DOHH2 (cell line): ENCODE results near the gene BAZ2B.

ENCODE experiments used
- H3F3A ChIP-seq: fragments of 200-600 bp; sonication (generic), shearing (Covaris generic); 2 replicates; pipeline ENCODE4 v1.6.0; 2016; ENCODE audit warnings: antibody characterized with exemption, mild to moderate bottlenecking; ENCODE audit not compliant: control insufficient read depth, insufficient read depth
- H3K27ac ChIP-seq: fragments of 200-600 bp; sonication (generic); 2 replicates; pipeline ENCODE4 v1.5.1; 2014; ENCODE audit warnings: low read depth, mild to moderate bottlenecking, low read length, moderate library complexity
- H3K27me3 ChIP-seq: fragments of 200-600 bp; sonication (generic); 2 replicates; pipeline ENCODE4 v1.6.1; 2014; ENCODE audit warnings: mild to moderate bottlenecking, low read length, mixed read lengths; ENCODE audit not compliant: control insufficient read depth
- H3K36me3 ChIP-seq: fragments of 200-600 bp; sonication (generic); 2 replicates; pipeline ENCODE4 v1.6.1; 2014; ENCODE audit warnings: mild to moderate bottlenecking, low read length, moderate library complexity, mixed read lengths; ENCODE audit not compliant: control insufficient read depth
- H3K4me1 ChIP-seq: fragments of 200-600 bp; sonication (generic); 2 replicates; pipeline ENCODE4 v1.6.1; 2014; ENCODE audit warnings: mild to moderate bottlenecking, low read length, mixed read lengths; ENCODE audit not compliant: control insufficient read depth
- H3K4me2 ChIP-seq: fragments of 200-600 bp; sonication (generic); 2 replicates; pipeline ENCODE4 v1.6.0; 2014; ENCODE audit warnings: mild to moderate bottlenecking, low read length, moderate library complexity
- H3K4me3 ChIP-seq: fragments of 200-600 bp; sonication (generic); 2 replicates; pipeline ENCODE4 v1.5.1; 2014; ENCODE audit warnings: mild to moderate bottlenecking, low read length, mixed read lengths
- H3K79me2 ChIP-seq: fragments of 200-600 bp; sonication (generic); 2 replicates; pipeline ENCODE4 v1.6.1; 2014; ENCODE audit warnings: mild to moderate bottlenecking, low read length, mixed read lengths; ENCODE audit not compliant: control insufficient read depth
- H3K9me2 ChIP-seq: fragments of 200-600 bp; sonication (generic); replicated peaks from 2 replicates; pipeline ENCODE4 v1.6.1; 2014; ENCODE audit warnings: mild to moderate bottlenecking, low read length, mixed read lengths; ENCODE audit not compliant: control insufficient read depth
- H3K9me3 ChIP-seq: fragments of 200-600 bp; sonication (generic); 2 replicates; pipeline ENCODE4 v1.6.1; 2014; ENCODE audit warnings: antibody characterized with exemption, low read length, mixed read lengths; ENCODE audit not compliant: control insufficient read depth, insufficient read depth
- H4K20me1 ChIP-seq: fragments of 200-600 bp; sonication (generic); 2 replicates; pipeline ENCODE4 v1.6.0; 2014; ENCODE audit warnings: low read depth, mild to moderate bottlenecking, antibody characterized with exemption, low read length, moderate library complexity; ENCODE audit not compliant: control insufficient read depth, insufficient read depth
- CTCF ChIP-seq: fragments of 200-600 bp; sonication (generic); IDR thresholded peaks from one replicate; pipeline ENCODE4 v1.5.1; 2014; ENCODE audit warnings: antibody characterized with exemption, mild to moderate bottlenecking, low read depth, low read length; ENCODE audit not compliant: poor library complexity, severe bottlenecking
- EZH2phosphoT487 ChIP-seq: fragments of 200-600 bp; sonication (generic); IDR thresholded peaks from 2 replicates; pipeline ENCODE4 v1.6.1; 2017; ENCODE audit warnings: borderline replicate concordance, mild to moderate bottlenecking, antibody characterized with exemption, low read length, moderate library complexity, mixed read lengths

BAZ2B gene

GRCh38 chr2:159584796-159585195, 31.6 kb downstream of the BAZ2B start:
- H3K9me3 ChIP-seq = no peaks in the 10 kb centered on the region
- no peaks in the 10 kb centered on the region for H4K20me1 ChIP-seq
- no peaks in the 10 kb centered on the region for H3K27me3 ChIP-seq
- no peak overlapping the region for H3K27ac ChIP-seq
- H3K4me3 ChIP-seq = no peak overlapping the region
- H3F3A ChIP-seq = no peaks in the 10 kb centered on the region
- no peaks in the 10 kb centered on the region for H3K79me2 ChIP-seq
- H3K4me1 ChIP-seq = no peaks in the 10 kb centered on the region
- TF ChIP-seq CTCF (no peak), EZH2phosphoT487 (no peak)
- H3K9me2 ChIP-seq = no peaks in the 10 kb centered on the region
- no peaks in the 10 kb centered on the region for H3K36me3 ChIP-seq
- no peak overlapping the region for H3K4me2 ChIP-seq

GRCh38 chr2:159573846-159574606, 42.3 kb downstream of the BAZ2B start:
- H3K79me2 ChIP-seq = no peaks in the 10 kb centered on the region
- no peaks in the 10 kb centered on the region for H4K20me1 ChIP-seq

GRCh38 chr2:159573294-159573693, 43.1 kb downstream of the BAZ2B start:
- H3K79me2 ChIP-seq = no peaks in the 10 kb centered on the region
- H3K9me2 ChIP-seq = no peaks in the 10 kb centered on the region
- H3K4me1 ChIP-seq = no peaks in the 10 kb centered on the region
- TF ChIP-seq CTCF (no peak), EZH2phosphoT487 (no peak)
- no peak overlapping the region for H3K4me3 ChIP-seq
- no peaks in the 10 kb centered on the region for H3K36me3 ChIP-seq
- no peaks in the 10 kb centered on the region for H3K9me3 ChIP-seq
- H4K20me1 ChIP-seq = no peaks in the 10 kb centered on the region
- H3F3A ChIP-seq = no peaks in the 10 kb centered on the region
- H3K4me2 ChIP-seq = no peak overlapping the region
- no peaks in the 10 kb centered on the region for H3K27me3 ChIP-seq
- H3K27ac ChIP-seq = no peak overlapping the region

More at GRCh38 chr2:159573846-159574606, 42.3 kb downstream of the BAZ2B start:
- no peak overlapping the region for H3K27ac ChIP-seq
- no peaks in the 10 kb centered on the region for H3K27me3 ChIP-seq
- H3K9me3 ChIP-seq = no peaks in the 10 kb centered on the region
- TF ChIP-seq CTCF = no peak
- no peak for TF ChIP-seq EZH2phosphoT487
- no peaks in the 10 kb centered on the region for H3K4me1 ChIP-seq
- H3K4me2 ChIP-seq = no peak overlapping the region
- H3K4me3 ChIP-seq = no peak overlapping the region
- no peaks in the 10 kb centered on the region for H3K36me3 ChIP-seq
- no peaks in the 10 kb centered on the region for H3K9me2 ChIP-seq
- H3F3A ChIP-seq = no peaks in the 10 kb centered on the region
